Progenitor cell of endocrine pancreas (in vitro differentiated cells): Measurements from ENCODE around the gene LRRC14B. TPM values are rescaled to one million over a fixed set of nuclear protein-coding genes. Genes with fewer than 3 reads are reported as not detected.
"Not testable (repeated sequence)": the region's sequence is repeated elsewhere in the genome, so short reads cannot be mapped to it uniquely, and the experiment has no call there.

ENCODE experiments used
- DNase-seq: peaks from one replicate; pipeline ENCODE4 v3.0.0; 2021; ENCODE audit warnings: low spot score; ENCODE audit not compliant: unreplicated experiment
- H3K27ac Mint-ChIP-seq: 2 replicates; pipeline ENCODE4 v1.8.0; 2021; ENCODE audit warnings: mild to moderate bottlenecking, moderate library complexity, mixed read lengths
- H3K27me3 Mint-ChIP-seq: 2 replicates; pipeline ENCODE4 v1.8.0; 2021; ENCODE audit warnings: mixed read lengths
- H3K36me3 Mint-ChIP-seq: 2 replicates; pipeline ENCODE4 v1.8.0; 2022; ENCODE audit warnings: mixed read lengths; ENCODE audit not compliant: insufficient read depth
- H3K4me1 Mint-ChIP-seq: 2 replicates; pipeline ENCODE4 v1.8.0; 2021; ENCODE audit warnings: low read depth, mixed read lengths
- H3K4me3 Mint-ChIP-seq: 2 replicates; pipeline ENCODE4 v1.8.0; 2021; ENCODE audit warnings: low read depth, mild to moderate bottlenecking, moderate library complexity, mixed read lengths
- H3K9me3 Mint-ChIP-seq: 2 replicates; pipeline ENCODE4 v1.8.0; 2021; ENCODE audit warnings: low read depth, mixed read lengths
- total RNA-seq: library from RNA; stranded (reverse); gene quantifications from 2 replicates; pipeline ENCODE4 v1.2.1, GENCODE V29; 2021
- TF ChIP-seq, protein P1 (sequence below): fragments of 200-600 bp; sonication (generic); IDR thresholded peaks from one replicate; pipeline ENCODE4 v1.5.0; 2021; ENCODE audit warnings: antibody characterized with exemption, mild to moderate bottlenecking; ENCODE audit not compliant: unreplicated experiment

Gene LRRC14B
- total RNA-seq, 1 donor from 2014 or later: not detected

DNA sequence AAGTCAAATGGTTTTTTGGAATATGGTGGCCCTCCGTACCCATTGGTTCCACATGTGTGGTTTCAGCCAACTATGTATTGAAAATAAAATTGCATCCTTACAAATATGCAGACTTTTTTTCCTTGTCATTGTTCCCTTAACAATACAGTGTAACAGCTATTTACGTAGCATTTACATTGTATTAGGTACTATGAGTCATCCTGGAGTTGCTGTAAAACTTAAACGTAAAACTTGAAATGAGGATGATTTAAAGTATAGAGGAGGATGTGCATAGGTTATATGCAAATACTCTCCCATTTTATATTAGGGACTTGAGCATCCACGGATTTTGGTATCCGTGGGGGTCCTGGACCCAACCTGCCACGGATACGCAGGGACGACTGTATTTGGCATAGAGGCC lies 43.2 kb downstream of the LRRC14B start:
- H3K27ac Mint-ChIP-seq: no peak overlapping the region

DNA sequence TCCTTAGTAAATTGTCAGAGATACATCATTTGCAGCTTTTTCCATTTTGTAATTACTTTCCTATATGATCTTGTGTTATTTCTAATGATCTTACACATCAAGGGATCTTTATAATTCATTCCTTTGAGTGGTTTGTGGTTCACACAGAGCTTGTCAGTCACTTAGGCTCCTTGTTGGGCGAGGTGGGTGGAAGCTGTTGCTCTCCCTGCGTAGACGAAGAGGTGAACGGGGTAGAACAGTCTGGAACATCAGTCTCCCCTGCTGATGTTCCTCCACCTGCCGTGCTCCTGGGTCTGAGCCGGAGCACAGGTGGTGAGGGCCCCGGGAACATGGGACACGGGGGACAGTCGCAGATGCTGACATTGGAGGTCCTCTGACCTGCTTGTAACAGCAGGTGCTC lies 44.2 kb downstream of the LRRC14B start:
- DNase-seq, H3K27ac Mint-ChIP-seq, H3K4me1 Mint-ChIP-seq, H3K9me3 Mint-ChIP-seq, H3K27me3 Mint-ChIP-seq, H3K4me3 Mint-ChIP-seq: not testable (repeated sequence)
- peaks cover 26% of the 10 kb centered on the region for H3K36me3 Mint-ChIP-seq

More for the DNA sequence above, 43.2 kb downstream of the LRRC14B start:
- TF ChIP-seq, protein P1, sequence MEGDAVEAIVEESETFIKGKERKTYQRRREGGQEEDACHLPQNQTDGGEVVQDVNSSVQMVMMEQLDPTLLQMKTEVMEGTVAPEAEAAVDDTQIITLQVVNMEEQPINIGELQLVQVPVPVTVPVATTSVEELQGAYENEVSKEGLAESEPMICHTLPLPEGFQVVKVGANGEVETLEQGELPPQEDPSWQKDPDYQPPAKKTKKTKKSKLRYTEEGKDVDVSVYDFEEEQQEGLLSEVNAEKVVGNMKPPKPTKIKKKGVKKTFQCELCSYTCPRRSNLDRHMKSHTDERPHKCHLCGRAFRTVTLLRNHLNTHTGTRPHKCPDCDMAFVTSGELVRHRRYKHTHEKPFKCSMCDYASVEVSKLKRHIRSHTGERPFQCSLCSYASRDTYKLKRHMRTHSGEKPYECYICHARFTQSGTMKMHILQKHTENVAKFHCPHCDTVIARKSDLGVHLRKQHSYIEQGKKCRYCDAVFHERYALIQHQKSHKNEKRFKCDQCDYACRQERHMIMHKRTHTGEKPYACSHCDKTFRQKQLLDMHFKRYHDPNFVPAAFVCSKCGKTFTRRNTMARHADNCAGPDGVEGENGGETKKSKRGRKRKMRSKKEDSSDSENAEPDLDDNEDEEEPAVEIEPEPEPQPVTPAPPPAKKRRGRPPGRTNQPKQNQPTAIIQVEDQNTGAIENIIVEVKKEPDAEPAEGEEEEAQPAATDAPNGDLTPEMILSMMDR: no peak
- Mint-ChIP-seq H3K4me1 (no peaks in the 10 kb centered on the region), H3K36me3 (peaks cover 20% of the 10 kb centered on the region), H3K9me3 (no peaks in the 10 kb centered on the region), H3K4me3 (no peak overlapping the region), H3K27me3 (no peaks in the 10 kb centered on the region)
- DNase-seq: no peak

DNA sequence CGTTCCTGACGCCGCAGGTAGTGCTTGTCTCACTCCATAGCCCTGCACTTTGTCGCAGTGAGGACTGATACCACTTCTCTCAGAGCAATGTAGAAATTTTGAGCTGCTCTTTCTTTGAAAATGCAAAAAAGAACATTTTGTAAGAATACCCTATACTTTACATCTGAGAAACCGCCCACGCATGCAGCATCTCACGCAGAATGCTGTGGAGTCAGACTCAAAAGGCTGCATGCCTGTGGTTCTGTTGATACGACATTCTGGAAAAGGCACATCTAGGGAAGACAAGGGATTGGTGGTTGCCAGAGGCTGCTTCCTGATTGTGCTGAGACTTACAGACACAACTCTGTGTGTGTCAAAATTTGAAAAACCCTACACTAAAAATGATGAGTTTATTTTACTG lies 46.6 kb downstream of the LRRC14B start:
- not testable (repeated sequence) for H3K27ac Mint-ChIP-seq, DNase-seq, H3K27me3 Mint-ChIP-seq, H3K4me3 Mint-ChIP-seq, H3K4me1 Mint-ChIP-seq
- H3K9me3 Mint-ChIP-seq: peaks cover 12% of the 10 kb centered on the region
- peaks cover 47% of the 10 kb centered on the region for H3K36me3 Mint-ChIP-seq

DNA sequence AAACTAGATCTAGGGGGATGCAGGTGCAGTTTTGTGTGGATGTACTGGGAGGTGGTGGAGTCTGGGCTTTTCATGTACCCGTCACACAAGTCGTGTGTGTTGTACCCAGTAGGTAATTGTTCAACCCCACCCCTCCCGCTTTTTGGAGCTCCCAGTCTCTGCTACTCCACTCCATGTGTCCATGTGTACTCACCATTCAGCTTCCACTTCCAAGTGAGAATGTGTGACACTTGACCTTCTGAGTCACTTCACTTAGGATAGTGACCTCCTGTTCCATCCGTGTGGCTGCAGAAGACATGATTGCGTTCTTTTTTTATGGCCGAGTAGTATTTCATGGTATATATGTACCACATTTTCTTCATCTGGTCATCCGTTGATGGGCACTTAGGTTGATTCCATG lies 49.3 kb downstream of the LRRC14B start:
- not testable (repeated sequence) for H3K4me3 Mint-ChIP-seq, DNase-seq, H3K27ac Mint-ChIP-seq, H3K27me3 Mint-ChIP-seq, H3K4me1 Mint-ChIP-seq
- Mint-ChIP-seq H3K9me3 (peaks cover 12% of the 10 kb centered on the region), H3K36me3 (peaks cover 54% of the 10 kb centered on the region)

DNA sequence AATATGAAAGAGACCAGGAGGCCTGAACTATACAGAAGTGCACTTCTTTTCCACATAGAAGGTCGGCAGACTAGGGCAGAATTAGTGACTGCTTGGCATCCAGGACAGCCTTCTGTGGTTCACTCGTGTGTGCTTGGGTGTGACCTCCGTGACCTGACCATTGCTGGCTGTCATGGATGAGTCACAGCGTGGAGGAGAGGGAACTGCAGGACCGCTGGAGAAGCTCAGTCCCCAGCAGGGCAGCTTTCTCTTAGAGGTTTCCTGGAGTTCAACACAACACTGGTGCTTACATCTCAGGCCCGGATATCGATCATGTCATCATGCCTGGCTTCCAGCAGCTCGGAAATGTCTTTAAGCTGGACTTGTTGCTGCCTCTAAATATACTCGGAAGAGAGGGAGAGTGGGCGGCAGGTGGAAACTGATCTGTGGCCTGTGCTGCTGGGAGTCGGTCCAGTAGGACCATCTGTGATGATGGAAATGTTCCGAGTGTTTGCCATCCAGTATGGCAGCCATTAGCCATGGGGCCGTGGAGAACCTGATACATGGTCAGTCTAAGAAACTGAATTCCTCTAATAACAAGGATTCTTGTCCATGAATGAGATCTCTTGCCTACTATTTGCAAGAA lies 49.9 kb downstream of the LRRC14B start:
- peaks cover 12% of the 10 kb centered on the region for H3K9me3 Mint-ChIP-seq
- not testable (repeated sequence) for H3K27me3 Mint-ChIP-seq, DNase-seq, H3K4me3 Mint-ChIP-seq, H3K27ac Mint-ChIP-seq, H3K4me1 Mint-ChIP-seq
- H3K36me3 Mint-ChIP-seq: peaks cover 60% of the 10 kb centered on the region

DNA sequence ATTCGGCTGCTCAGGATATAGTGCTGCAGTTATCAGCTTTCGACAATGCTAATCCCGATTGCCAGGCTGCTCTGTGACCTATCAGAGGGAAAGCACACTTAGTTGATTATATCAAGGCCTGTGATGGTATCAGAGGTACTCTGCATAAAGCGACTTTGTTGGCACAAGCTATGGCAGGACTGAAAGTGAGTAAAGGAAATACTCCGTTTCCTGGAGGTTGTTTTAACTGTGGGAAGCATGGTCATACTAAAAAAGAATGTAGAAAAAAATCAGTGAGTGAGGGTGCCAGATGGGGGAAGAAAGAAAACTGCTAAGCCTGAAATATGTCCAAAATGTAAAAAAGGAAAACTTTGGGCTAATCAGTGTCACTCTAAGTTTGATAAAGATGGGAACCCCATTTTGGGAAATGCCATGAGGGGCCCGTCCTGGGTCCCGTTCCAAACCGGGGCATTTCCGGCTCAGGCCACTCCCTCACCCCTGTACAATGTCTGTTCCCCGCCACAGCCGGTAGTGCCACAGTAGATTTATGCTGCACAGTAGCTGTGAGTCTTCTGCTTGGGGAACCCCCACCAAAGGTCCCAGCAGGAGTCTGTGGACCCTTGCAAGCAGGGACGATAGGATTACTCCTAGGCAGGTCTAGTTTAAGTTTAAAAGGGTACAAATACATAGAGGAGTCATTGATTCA lies 52.5 kb downstream of the LRRC14B start:
- not testable (repeated sequence) for H3K27me3 Mint-ChIP-seq, DNase-seq, H3K4me1 Mint-ChIP-seq, H3K4me3 Mint-ChIP-seq
- Mint-ChIP-seq H3K27ac (peak overlapping the region; percentile 27), H3K9me3 (peaks cover 12% of the 10 kb centered on the region), H3K36me3 (peaks cover 77% of the 10 kb centered on the region)

DNA sequence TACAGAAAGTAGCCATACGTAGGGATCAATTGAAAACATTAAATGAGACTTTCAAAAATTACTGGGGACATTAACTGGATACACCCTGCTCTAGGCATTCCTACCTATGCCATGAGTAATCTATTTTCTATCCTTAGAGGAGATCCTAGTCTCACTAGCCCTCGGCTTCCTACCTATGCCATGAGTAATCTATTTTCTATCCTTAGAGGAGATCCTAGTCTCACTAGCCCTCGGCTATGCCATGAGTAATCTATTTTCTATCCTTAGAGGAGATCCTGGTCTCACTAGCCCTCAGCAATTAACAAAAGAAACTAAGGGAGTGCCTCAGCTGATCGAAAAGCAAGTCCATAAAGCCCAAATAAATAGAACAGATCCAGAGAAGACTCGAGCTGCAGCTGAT lies 54.4 kb downstream of the LRRC14B start:
- not testable (repeated sequence) for H3K4me1 Mint-ChIP-seq, H3K27ac Mint-ChIP-seq, DNase-seq, H3K4me3 Mint-ChIP-seq, H3K27me3 Mint-ChIP-seq
- H3K9me3 Mint-ChIP-seq: peaks cover 12% of the 10 kb centered on the region
- peaks cover 78% of the 10 kb centered on the region for H3K36me3 Mint-ChIP-seq

Other genes starting within 250 kb of the LRRC14B start
- gene PLEKHG4B, start 99.3 kb upstream of the LRRC14B start, total RNA-seq: 56.8 and 59.5 TPM in 2 replicates
- gene CCDC127, start 26.7 kb downstream of the LRRC14B start, total RNA-seq: 8.8 and 10.1 TPM in 2 replicates
- 88.1 and 88.5 TPM in 2 replicates for gene SDHA, start 26.8 kb downstream of the LRRC14B start, total RNA-seq
- gene PDCD6, start 80.2 kb downstream of the LRRC14B start, total RNA-seq: 79.2 and 87.2 TPM in 2 replicates
- gene AHRR, start 130.2 kb downstream of the LRRC14B start, total RNA-seq: 0.69 and 1.3 TPM in 2 replicates